Measurements from ENCODE around the gene SQOR. TPM values are rescaled to one million over a fixed set of nuclear protein-coding genes. Genes with fewer than 3 reads are reported as not detected.

Gene SQOR
- total RNA-seq, 3 donors from 2014 or later (not counting 1 experiment from before 2014, with no cell fraction given), result 22.8 to 36.5 (median 29.9) TPM

DNA sequence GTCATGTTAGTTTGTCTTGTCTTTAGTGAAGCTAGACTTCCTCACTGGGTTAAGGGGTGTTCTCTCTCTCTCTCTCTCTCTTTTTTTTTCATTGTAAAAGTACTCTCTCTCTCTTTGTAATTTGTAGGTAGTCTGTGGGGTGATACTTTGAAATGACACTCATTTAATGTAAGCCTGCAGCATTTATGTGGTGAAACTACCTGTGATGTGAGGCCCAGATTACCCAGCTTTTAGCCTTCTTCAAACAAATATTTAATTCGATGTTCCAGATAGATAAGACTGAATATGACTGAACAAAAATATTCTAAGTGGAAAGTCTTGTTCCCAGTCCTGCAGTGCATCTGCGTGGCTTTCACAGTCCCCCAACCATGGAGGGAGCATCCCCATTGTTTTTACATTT is 49.7 kb downstream of the SQOR start:
- peaks cover 8% of the 10 kb centered on the region for H3K36me3 Mint-ChIP-seq
- peaks cover 61% of the 10 kb centered on the region for H3K36me3 ChIP-seq (ENCODE audit: control insufficient read depth, insufficient read depth, low read length)

DNA sequence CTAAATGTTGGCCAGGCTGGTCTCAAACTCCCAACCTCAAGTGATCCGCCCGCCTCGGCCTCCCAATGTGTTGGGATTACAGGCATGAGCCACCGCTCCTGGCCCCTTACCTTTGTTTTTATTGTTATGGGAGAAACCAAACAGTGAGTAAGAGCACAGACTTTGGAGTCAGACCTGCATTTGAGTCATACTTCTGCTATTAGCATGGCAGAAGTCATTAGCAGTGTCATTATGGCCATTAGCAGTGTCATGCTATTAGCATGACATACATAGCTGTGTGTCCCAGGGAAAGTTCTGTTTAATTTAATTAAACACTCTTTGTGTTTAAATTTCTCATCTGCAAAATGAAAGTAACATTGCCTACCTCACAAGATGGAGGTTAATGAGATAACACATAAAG is 54.8 kb downstream of the SQOR start:
- TF ChIP-seq, protein P1, sequence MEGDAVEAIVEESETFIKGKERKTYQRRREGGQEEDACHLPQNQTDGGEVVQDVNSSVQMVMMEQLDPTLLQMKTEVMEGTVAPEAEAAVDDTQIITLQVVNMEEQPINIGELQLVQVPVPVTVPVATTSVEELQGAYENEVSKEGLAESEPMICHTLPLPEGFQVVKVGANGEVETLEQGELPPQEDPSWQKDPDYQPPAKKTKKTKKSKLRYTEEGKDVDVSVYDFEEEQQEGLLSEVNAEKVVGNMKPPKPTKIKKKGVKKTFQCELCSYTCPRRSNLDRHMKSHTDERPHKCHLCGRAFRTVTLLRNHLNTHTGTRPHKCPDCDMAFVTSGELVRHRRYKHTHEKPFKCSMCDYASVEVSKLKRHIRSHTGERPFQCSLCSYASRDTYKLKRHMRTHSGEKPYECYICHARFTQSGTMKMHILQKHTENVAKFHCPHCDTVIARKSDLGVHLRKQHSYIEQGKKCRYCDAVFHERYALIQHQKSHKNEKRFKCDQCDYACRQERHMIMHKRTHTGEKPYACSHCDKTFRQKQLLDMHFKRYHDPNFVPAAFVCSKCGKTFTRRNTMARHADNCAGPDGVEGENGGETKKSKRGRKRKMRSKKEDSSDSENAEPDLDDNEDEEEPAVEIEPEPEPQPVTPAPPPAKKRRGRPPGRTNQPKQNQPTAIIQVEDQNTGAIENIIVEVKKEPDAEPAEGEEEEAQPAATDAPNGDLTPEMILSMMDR (IDR thresholded peaks at IDR 0.05), result no peak
- ATAC-seq (no peak), DNase-seq (no peak)
- Histone ChIP-seq H3K9me3 (ENCODE audit: control insufficient read depth, insufficient read depth, low read length) (no peaks in the 10 kb centered on the region), H3K27ac (ENCODE audit: low read length) (no peak overlapping the region), H3K27me3 (ENCODE audit: control insufficient read depth, insufficient read depth, low read length) (no peaks in the 10 kb centered on the region), H3K36me3 (ENCODE audit: control insufficient read depth, insufficient read depth, low read length) (peaks cover 56% of the 10 kb centered on the region), H3K4me1 (ENCODE audit: control insufficient read depth, insufficient read depth, low read length) (no peaks in the 10 kb centered on the region), H3K4me3 (ENCODE audit: low read length) (no peak overlapping the region)
- no peaks in the 10 kb centered on the region for H3K4me1 Mint-ChIP-seq
- no peaks in the 10 kb centered on the region for H3K9me3 Mint-ChIP-seq
- H3K27ac Mint-ChIP-seq, result no peak overlapping the region
- no peaks in the 10 kb centered on the region for H3K27me3 Mint-ChIP-seq (ENCODE audit: low read depth in 2 of 2)
- intact Hi-C loops (cut with micrococcal nuclease), result no loop called here
- WGBS (ENCODE audit: insufficient coverage), result 98% methylated on average over 4 of the region's 4 CpGs
- peaks cover 2% of the 10 kb centered on the region for H3K36me3 Mint-ChIP-seq
- H3K4me3 Mint-ChIP-seq, result no peak overlapping the region

More for the DNA sequence above, 49.7 kb downstream of the SQOR start:
- DNase-seq (no peak), ATAC-seq (no peak)
- intact Hi-C loops (cut with micrococcal nuclease), result no loop called here
- Histone ChIP-seq H3K27ac (ENCODE audit: low read length) (no peak overlapping the region), H3K4me3 (ENCODE audit: low read length) (no peak overlapping the region), H3K4me1 (ENCODE audit: control insufficient read depth, insufficient read depth, low read length) (no peaks in the 10 kb centered on the region), H3K9me3 (ENCODE audit: control insufficient read depth, insufficient read depth, low read length) (no peaks in the 10 kb centered on the region), H3K27me3 (ENCODE audit: control insufficient read depth, insufficient read depth, low read length) (no peaks in the 10 kb centered on the region)
- TF ChIP-seq, protein P1 (IDR thresholded peaks at IDR 0.05), result no peak
- Mint-ChIP-seq H3K4me1 (peaks cover 0 to 6% of the 10 kb centered on the region in 2 donors), H3K9me3 (no peaks in the 10 kb centered on the region), H3K27ac (no peak overlapping the region), H3K27me3 (ENCODE audit: low read depth in 2 of 2) (no peaks in the 10 kb centered on the region), H3K4me3 (no peak overlapping the region)
- WGBS (ENCODE audit: insufficient coverage), result 100% methylated on average over 1 of the region's 2 CpGs

DNA sequence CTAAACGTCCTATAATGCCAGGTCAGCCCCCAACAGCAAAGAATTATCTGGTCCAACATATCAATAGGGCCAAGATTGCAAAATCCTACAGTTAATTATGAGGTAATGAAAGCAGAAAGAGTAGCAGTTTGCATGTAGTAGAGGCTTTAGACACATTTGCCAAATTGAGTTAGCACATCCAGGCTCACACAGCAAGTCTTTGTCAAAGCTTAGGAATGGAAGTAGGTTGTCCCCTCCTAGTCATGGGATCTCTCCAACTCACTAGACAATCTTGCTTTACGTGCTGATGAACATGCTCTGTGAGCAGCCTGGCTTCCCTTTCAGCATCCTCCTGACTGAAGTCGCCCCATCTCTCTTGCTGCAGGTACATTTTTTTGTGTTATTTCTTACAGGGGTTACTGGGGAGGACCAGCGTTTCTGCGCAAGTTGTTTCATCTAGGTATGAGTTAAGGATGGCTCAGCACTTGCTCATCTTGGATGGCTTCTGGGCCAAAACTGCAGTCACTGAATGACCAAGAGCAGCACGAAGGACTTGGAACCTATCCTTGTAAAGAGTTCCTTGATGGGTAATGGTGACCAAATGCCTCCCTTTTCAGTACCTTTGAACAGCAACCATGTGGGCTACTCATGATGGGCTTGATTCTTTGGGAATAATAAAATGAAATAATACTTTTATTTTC is 55.9 kb downstream of the SQOR start:
- H3K4me1 ChIP-seq (ENCODE audit: control insufficient read depth, insufficient read depth, low read length), result no peaks in the 10 kb centered on the region
- no peaks in the 10 kb centered on the region for H3K36me3 Mint-ChIP-seq
- intact Hi-C loops (cut with micrococcal nuclease), result no loop called here
- DNase-seq (no peak), ATAC-seq (no peak)
- no peak overlapping the region for H3K27ac ChIP-seq (ENCODE audit: low read length)
- H3K27me3 ChIP-seq (ENCODE audit: control insufficient read depth, insufficient read depth, low read length), result no peaks in the 10 kb centered on the region
- no peaks in the 10 kb centered on the region for H3K4me1 Mint-ChIP-seq
- no peaks in the 10 kb centered on the region for H3K27me3 Mint-ChIP-seq (ENCODE audit: low read depth in 2 of 2)
- H3K9me3 ChIP-seq (ENCODE audit: control insufficient read depth, insufficient read depth, low read length), result no peaks in the 10 kb centered on the region
- no peak overlapping the region for H3K4me3 ChIP-seq (ENCODE audit: low read length)
- H3K36me3 ChIP-seq (ENCODE audit: control insufficient read depth, insufficient read depth, low read length), result peaks cover 50% of the 10 kb centered on the region
- no peak overlapping the region for H3K4me3 Mint-ChIP-seq
- no peaks in the 10 kb centered on the region for H3K9me3 Mint-ChIP-seq
- H3K27ac Mint-ChIP-seq, result no peak overlapping the region
- TF ChIP-seq, protein P1 (IDR thresholded peaks at IDR 0.05), result no peak
- 92% methylated on average over 6 of the region's 6 CpGs for WGBS (ENCODE audit: insufficient coverage)

DNA sequence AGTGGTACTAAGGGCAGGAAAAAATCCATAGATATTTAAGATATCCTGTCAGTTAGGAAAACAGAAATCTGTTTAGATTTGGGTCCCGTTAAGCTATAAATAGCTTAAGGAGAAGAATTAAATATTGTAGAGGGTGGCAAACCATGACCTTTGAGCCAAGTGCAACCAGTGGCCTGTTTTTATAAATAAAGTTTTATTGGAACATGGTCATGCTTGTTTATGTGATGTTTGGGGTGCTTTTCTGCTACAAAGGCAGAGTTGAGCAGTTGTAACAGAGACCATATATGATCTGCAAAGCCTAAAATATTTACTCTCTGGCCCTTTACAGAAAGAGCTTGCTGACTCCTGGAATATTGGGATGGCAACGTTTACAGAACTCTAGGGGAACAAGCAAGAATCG is 66.3 kb downstream of the SQOR start:
- H3K4me3 Mint-ChIP-seq, result no peak overlapping the region
- no peaks in the 10 kb centered on the region for H3K36me3 Mint-ChIP-seq
- no peaks in the 10 kb centered on the region for H3K9me3 ChIP-seq (ENCODE audit: control insufficient read depth, insufficient read depth, low read length)
- no peak overlapping the region for H3K27ac Mint-ChIP-seq
- peaks cover 10% of the 10 kb centered on the region for H3K27me3 ChIP-seq (ENCODE audit: control insufficient read depth, insufficient read depth, low read length)
- no peak overlapping the region for H3K27ac ChIP-seq (ENCODE audit: low read length)
- DNase-seq (no peak), ATAC-seq (no peak)
- WGBS (ENCODE audit: insufficient coverage), result 92% methylated on average over 3 of the region's 3 CpGs
- peaks cover 20 to 22% of the 10 kb centered on the region in 2 donors for H3K4me1 Mint-ChIP-seq
- TF ChIP-seq, protein P1 (IDR thresholded peaks at IDR 0.05), result no peak
- intact Hi-C loops (cut with micrococcal nuclease), result no loop called here
- H3K4me1 ChIP-seq (ENCODE audit: control insufficient read depth, insufficient read depth, low read length), result peaks cover 10% of the 10 kb centered on the region
- no peak overlapping the region for H3K4me3 ChIP-seq (ENCODE audit: low read length)
- peaks cover 6 to 27% of the 10 kb centered on the region in 2 donors for H3K27me3 Mint-ChIP-seq (ENCODE audit: low read depth in 2 of 2)
- no peaks in the 10 kb centered on the region for H3K9me3 Mint-ChIP-seq
- no peaks in the 10 kb centered on the region for H3K36me3 ChIP-seq (ENCODE audit: control insufficient read depth, insufficient read depth, low read length)

Data from natural killer cell (primary cell).